ENCODE results near the gene ITGAD.

Gene ITGAD

GRCh38 chr16:31413381-31413780 is 20.2 kb downstream of the ITGAD start:
- no peak for ATAC-seq
- TF ChIP-seq BACH2 (CRISPR knock-in tag; IDR thresholded peaks at IDR 0.05; ENCODE audit: borderline replicate concordance) (no peak), ARNTL (CRISPR knock-in tag; IDR thresholded peaks at IDR 0.05; ENCODE audit: borderline replicate concordance, low read depth) (no peak), TCF4 (CRISPR knock-in tag; IDR thresholded peaks at IDR 0.05; ENCODE audit: borderline replicate concordance) (no peak), TOX (CRISPR knock-in tag; IDR thresholded peaks at IDR 0.05; ENCODE audit: borderline replicate concordance) (no peak), ZNF70 (CRISPR knock-in tag; IDR thresholded peaks at IDR 0.05) (no peak), ZFP30 (CRISPR knock-in tag; IDR thresholded peaks at IDR 0.05) (no peak), GLIS3 (CRISPR knock-in tag; IDR thresholded peaks at IDR 0.05) (no peak), ZNF565 (CRISPR knock-in tag; conservative IDR thresholded peaks at IDR 0.05; ENCODE audit: low read depth) (no peak), OSR1 (CRISPR knock-in tag; IDR thresholded peaks at IDR 0.05) (no peak), TSHZ2 (CRISPR knock-in tag; IDR thresholded peaks at IDR 0.05) (no peak), POU6F1 (CRISPR knock-in tag; IDR thresholded peaks at IDR 0.05; ENCODE audit: borderline replicate concordance, low read depth) (no peak)

- ATAC-seq, result no peak
- no peak for TF ChIP-seq ZNF70 (CRISPR knock-in tag; IDR thresholded peaks at IDR 0.05)
- no peak for TF ChIP-seq PPARA (CRISPR knock-in tag; IDR thresholded peaks at IDR 0.05; ENCODE audit: borderline replicate concordance)
- no peak for TF ChIP-seq CREB5 (CRISPR knock-in tag; IDR thresholded peaks at IDR 0.05; ENCODE audit: low read depth)
- no peak for TF ChIP-seq RARB (CRISPR knock-in tag; IDR thresholded peaks at IDR 0.05)
- no peak for TF ChIP-seq ARNTL (CRISPR knock-in tag; IDR thresholded peaks at IDR 0.05; ENCODE audit: borderline replicate concordance, low read depth)
- TF ChIP-seq TOX (CRISPR knock-in tag; IDR thresholded peaks at IDR 0.05; ENCODE audit: borderline replicate concordance), result no peak
- no peak for TF ChIP-seq TSHZ2 (CRISPR knock-in tag; IDR thresholded peaks at IDR 0.05)
- TF ChIP-seq TCF4 (CRISPR knock-in tag; IDR thresholded peaks at IDR 0.05; ENCODE audit: borderline replicate concordance), result no peak
- no peak for TF ChIP-seq POU6F1 (CRISPR knock-in tag; IDR thresholded peaks at IDR 0.05; ENCODE audit: borderline replicate concordance, low read depth)
- TF ChIP-seq ZFP30 (CRISPR knock-in tag; IDR thresholded peaks at IDR 0.05), result no peak
- TF ChIP-seq CSRNP3 (CRISPR knock-in tag; IDR thresholded peaks at IDR 0.05), result no peak
- TF ChIP-seq ZNF8 (CRISPR knock-in tag; IDR thresholded peaks at IDR 0.05), result no peak
- no peak for TF ChIP-seq GLIS3 (CRISPR knock-in tag; IDR thresholded peaks at IDR 0.05)
- no peak for TF ChIP-seq ZNF565 (CRISPR knock-in tag; conservative IDR thresholded peaks at IDR 0.05; ENCODE audit: low read depth)
- TF ChIP-seq ZC3H10 (CRISPR knock-in tag; IDR thresholded peaks at IDR 0.05), result no peak
Measured at GRCh38 chr16:31413943-31414342, 20.8 kb downstream of the ITGAD start.
